Stimulated activated CD4-positive, alpha-beta T cell treated with anti-CD3 and anti-CD28 coated beads, TNF-alpha, amount 100 ng/mL, for 4 hours (primary cell): ENCODE data around the gene RIC8A.

ENCODE experiments used
- DNase-seq, 3 experiments: peaks; one replicate each; pipeline ENCODE4 v3.0.0-alpha.2; 2020; ENCODE audit warnings: low read depth in 3 of 3

The RIC8A gene

GRCh38 chr11:244376-244775, 36.9 kb downstream of the RIC8A start:
- no peak for DNase-seq

DNA sequence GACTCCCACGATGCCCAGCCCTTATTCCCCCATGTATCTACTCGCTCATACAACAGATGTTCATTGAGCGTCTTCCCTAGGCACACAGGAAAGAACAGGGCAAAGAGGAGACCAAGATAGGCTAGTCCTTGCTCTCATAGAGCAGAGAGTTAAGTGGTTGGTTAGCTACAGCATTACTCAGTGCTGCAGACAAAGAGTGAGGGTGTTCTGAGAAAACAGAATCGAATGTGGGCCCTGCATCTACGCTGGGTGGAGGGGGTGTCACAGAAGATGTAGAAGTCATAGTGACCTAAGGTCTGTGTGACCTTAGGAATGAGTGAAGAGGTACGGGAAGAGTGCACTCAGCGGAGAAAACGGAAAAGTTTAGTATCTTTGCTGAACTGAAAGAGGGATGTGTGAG, 41.6 kb downstream of the RIC8A start:
- no peak for DNase-seq

DNA sequence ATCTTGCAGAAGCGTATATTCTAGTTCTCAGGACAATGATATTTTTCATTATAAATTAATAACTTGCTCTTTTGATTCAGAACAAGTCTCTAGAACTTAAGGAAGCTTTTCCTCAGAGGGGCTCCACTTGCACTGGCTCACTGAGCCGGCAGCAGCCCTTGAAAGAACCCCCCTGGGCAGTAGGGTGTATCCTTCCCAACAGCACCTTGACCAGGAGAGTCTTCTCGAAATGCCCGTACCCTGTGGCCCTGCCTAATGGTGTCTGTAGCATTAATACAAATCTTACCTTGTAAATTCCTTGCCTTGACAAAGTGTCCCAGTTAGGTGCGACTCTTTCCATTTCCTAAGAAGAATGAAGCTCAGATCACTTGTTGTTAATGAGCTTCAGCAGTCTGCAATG, 42.8 kb downstream of the RIC8A start:
- DNase-seq, result no peak

DNA sequence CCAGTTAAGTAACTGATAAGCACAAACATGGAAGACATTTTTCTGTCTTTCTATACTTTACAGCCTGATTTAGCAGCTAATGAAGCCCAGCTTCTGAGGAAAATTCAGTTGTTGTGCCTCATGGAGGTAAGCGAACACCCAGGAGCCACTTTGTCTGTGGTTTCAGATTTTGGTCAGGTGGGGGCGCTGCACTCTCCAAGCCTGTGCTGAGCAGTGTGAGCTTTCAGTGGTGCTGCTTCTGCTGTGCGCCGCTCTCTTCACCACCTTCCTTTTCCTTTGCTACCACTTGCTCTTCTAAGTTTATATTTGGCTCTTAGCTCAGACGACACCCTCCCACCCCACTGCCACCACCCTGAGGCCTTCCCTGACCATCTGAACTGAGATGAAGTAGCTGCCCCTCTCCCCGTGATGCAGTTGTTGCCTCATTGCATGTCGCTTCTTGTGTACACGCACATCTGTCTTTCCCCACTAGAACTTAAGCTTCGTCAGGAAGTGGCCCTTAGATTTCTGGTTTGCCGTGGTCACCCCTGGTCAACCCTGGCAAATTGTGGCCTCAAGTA, 43.3 kb downstream of the RIC8A start:
- peak; percentile 44 to 65 (median 59) for DNase-seq

DNA sequence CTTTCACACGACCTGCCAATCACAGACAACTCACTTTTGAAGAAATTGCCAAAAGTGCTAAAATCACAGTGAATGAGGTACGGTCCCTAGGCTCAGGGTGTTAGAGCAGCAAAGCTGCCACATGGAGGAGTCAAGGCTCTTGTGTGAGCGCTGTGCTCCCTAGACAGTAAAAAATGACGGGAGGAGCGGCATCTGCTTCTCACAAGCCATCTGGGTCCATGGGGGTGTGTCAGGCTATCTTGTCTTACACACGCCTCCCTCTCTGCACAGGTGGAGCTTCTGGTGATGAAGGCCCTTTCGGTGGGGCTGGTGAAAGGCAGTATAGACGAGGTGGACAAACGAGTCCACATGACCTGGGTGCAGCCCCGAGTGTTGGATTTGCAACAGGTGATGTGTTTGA, 44.0 kb downstream of the RIC8A start:
- no peak for DNase-seq

GRCh38 chr11:252666-253065, 45.2 kb downstream of the RIC8A start:
- DNase-seq, result no peak

GRCh38 chr11:253160-253885, 45.8 kb downstream of the RIC8A start:
- no peak for DNase-seq

DNA sequence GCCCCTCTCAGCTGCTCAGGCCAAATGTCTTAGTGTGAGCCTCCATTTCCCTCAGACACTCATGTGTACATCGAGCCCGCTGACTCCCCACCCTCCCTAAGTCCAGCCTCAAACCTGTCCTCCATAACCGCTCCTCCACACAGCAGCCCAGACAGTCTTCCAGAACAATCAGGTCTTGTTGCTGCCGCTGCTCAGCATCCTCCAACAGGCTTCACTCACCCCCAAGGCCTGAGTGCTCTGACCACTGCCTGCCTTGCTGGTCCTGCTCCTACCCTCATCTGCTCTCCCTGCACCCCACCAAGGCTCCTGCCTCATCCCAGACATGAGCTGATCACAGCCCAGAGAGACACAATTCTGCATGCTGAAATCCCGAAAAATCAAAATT, 46.4 kb downstream of the RIC8A start:
- DNase-seq, result no peak

- no peak for DNase-seq
Observed at GRCh38 chr11:255176-255575, 47.7 kb downstream of the RIC8A start.

DNA sequence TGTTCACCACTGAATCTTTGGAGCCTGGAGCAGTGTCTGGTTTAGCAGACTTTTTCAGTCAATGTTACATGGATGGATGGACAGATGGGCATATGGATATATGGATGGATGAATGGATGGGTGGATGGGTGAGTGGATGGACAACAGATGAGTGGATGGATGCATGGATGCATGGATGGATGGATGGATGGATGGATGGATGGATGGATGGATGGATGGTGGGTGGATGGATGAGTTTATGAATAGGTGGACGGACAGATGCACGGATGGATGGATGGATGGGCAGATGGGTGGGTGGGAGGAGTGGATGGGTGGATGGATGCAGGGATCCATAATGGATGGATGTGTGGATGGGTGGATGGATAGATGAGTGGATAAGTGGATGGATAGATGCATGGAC, 48.3 kb downstream of the RIC8A start:
- no peak for DNase-seq

DNA sequence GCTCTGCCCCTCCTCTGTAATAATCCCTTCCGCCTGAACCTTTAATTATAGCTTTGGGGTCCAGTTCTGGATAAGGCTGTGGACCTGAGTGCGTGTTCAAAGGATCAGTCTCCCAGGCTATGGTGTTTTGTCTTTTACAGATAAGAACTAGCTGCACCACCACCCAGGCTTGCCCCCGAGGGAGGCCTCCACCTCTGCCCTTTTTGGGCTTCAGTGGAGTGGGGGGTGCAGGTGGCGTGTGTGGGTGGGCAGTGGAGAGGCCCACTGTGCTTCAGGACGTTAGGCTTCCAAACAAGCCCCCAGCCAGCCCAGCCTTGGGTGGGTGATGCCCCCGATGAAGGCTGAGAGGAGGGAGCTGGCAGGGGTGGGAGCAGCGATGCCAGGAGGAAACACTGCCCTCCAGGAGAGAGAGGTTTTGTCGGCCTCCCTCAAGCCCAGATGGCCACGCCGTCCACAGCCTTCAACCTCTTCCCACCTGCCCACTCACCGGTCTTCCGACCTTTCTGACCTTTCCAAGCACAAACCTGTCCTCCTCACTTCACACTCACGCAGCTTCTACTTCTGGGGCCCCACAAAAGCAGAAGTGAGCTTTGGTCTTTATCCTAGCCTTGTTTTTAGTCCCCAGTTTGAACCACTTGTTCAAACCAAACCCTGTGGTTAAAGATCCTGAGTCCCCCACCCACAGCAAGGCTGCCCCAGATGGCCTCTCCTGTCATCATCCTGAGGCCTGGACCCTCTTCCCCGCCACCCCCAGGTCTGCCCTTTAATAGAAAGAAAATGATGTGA, 49.6 kb downstream of the RIC8A start:
- no peak for DNase-seq

- no peak for DNase-seq
Observed at GRCh38 chr11:257766-258493, 50.4 kb downstream of the RIC8A start.

DNA sequence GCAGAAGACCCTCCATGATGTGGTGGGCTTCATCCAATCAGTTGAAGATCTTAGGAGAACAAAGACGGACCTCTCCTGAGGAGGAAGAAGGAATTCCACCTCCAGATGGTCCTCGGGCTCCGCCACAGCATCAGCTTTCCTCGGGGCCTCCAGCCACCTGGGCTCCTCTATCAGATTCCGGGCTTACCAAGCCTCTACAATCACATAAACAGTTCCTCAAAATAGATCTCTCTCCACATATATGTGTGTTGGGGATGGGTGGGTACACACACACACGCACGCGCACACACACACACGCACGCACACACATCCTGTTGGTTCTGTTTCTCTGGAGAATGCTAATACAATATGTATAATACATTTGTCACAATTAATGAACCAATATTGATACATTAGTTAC, 51.9 kb downstream of the RIC8A start:
- DNase-seq, result no peak

- DNase-seq, result no peak
Observed at GRCh38 chr11:261624-262023, 54.1 kb downstream of the RIC8A start.
